HepG2 (cell line): ENCODE results near the gene HACD2. TPM values are rescaled to one million over a fixed set of nuclear protein-coding genes. Genes with fewer than 3 reads are reported as not detected.

Source experiments
- AGO2 ChIP-seq: fragments of 200-400 bp; formaldehyde crosslinking; optimal IDR thresholded peaks from 2 replicates; pipeline ENCODE3; 2017; ENCODE audit warnings: mild to moderate bottlenecking, low read depth, low read length, moderate library complexity
- ARNT2 ChIP-seq: sonication (generic); formaldehyde crosslinking; IDR thresholded peaks from 2 replicates; pipeline ENCODE4 v1.8.0; 2022; ENCODE audit warnings: mild to moderate bottlenecking, low read depth, missing genetic modification reagents, moderate library complexity
- CTCF ChIP-seq: sonication (generic); formaldehyde crosslinking; IDR thresholded peaks from 2 replicates; pipeline ENCODE4 v1.5.0; 2020; ENCODE audit warnings: mild to moderate bottlenecking, missing genetic modification reagents, moderate library complexity
- EHMT2 ChIP-seq: fragments of 200-600 bp; sonication (generic); IDR thresholded peaks from 2 replicates; pipeline ENCODE4 v1.7.0; 2017; ENCODE audit warnings: antibody characterized with exemption, low read depth, low read length, borderline replicate concordance
- GATAD2A ChIP-seq: IDR thresholded peaks from 2 replicates; pipeline ENCODE4 v1.6.1; 2016
- HNRNPL ChIP-seq: fragments of 200-400 bp; formaldehyde crosslinking; IDR thresholded peaks from 2 replicates; pipeline ENCODE4 v1.6.1; 2017; ENCODE audit warnings: mild to moderate bottlenecking, low read depth, low read length
- ZBED4 ChIP-seq: sonication (generic); formaldehyde crosslinking; IDR thresholded peaks from 2 replicates; pipeline ENCODE4 v1.4.0; 2020; ENCODE audit warnings: missing genetic modification reagents, borderline replicate concordance
- ZBTB10 ChIP-seq: sonication (generic); formaldehyde crosslinking; IDR thresholded peaks from 2 replicates; pipeline ENCODE4 v1.4.0; 2020; ENCODE audit warnings: missing genetic modification reagents, borderline replicate concordance
- ZFY ChIP-seq: sonication (generic); formaldehyde crosslinking; IDR thresholded peaks from 2 replicates; pipeline ENCODE4 v1.4.0; 2020; ENCODE audit warnings: missing genetic modification reagents
- ZNF605 ChIP-seq: sonication (generic); formaldehyde crosslinking; IDR thresholded peaks from 2 replicates; pipeline ENCODE4 v1.8.0; 2022; ENCODE audit warnings: mild to moderate bottlenecking, missing genetic modification reagents
- polyA plus RNA-seq, 8 experiments: library from polyadenylated mRNA; depleted of rRNA in 3 of 8; stranded (reverse) in 7 of 8; unstranded in 1 of 8; fragments of >200 nt; fragmentation: Illumina TruSeq in 4 of 8; extraction: Trizol in 4 of 8; gene quantifications; 2 replicates each; pipeline versions ENCODE4 v1.2.1 to v1.2.3, GENCODE V29; 2011 to 2016; ENCODE audit warnings: low read depth in 4 of 8, missing spikeins in 1 of 8, mixed read lengths in 1 of 8; ENCODE audit not compliant: insufficient read depth in 1 of 8
- total RNA-seq, 5 experiments: library from RNA; depleted of rRNA; stranded (reverse); fragments of >200 nt; fragmentation: Illumina TruSeq; extraction: Trizol; gene quantifications; 2 replicates each; pipeline ENCODE4 v1.2.3, GENCODE V29; 2016; ENCODE audit warnings: low read depth in 1 of 5

The HACD2 gene
- total and polyA plus RNA-seq, 2 of the 13 experiments (the other 11 are each of a cell fraction or from before 2014, with no cell fraction given), result 47.0 to 50.4 TPM

- TF ChIP-seq ZBED4 (CRISPR knock-in tag) (no peak), EHMT2 (no peak), AGO2 (no peak), ZNF605 (CRISPR knock-in tag) (no peak), GATAD2A (CRISPR knock-in tag) (no peak), ARNT2 (CRISPR knock-in tag) (no peak), CTCF (CRISPR knock-in tag) (no peak), ZFY (CRISPR knock-in tag) (no peak), ZBTB10 (no peak), HNRNPL (no peak)
Observed at GRCh38 chr3:123471106-123471505, 113.7 kb downstream of the HACD2 start (continued).
